Measurements from ENCODE around the gene ODAD4. TPM values are rescaled to one million over a fixed set of nuclear protein-coding genes. Genes with fewer than 3 reads are reported as not detected.

Gene ODAD4
- total RNA-seq, 1 experiment from 2014 or later, result 0.98 TPM

GRCh38 chr17:41985919-41986318 is 55.5 kb downstream of the ODAD4 start:
- intact Hi-C loops (cut with micrococcal nuclease), result no loop called here
- peaks cover 9% of the 10 kb centered on the region for H3K79me2 ChIP-seq (ENCODE audit: insufficient read depth, low read length)
- CTCF ChIA-PET, result no interaction called here
- ATAC-seq (no peak), DNase-seq (ENCODE audit: low read depth, low spot score) (no peak)
- RAD21 ChIA-PET (ENCODE audit: low non-redundant PET in 1 of 2, low total read pairs in 2 of 2, uncharacterized antibody in 2 of 2, unreplicated experiment in 2 of 2), result no interaction called here
- H3K9me2 ChIP-seq (ENCODE audit: insufficient read depth), result no peaks in the 10 kb centered on the region
- no peaks in the 10 kb centered on the region for H4K20me1 ChIP-seq (ENCODE audit: insufficient read depth)
- H3K9me3 ChIP-seq (ENCODE audit: control insufficient read depth in 1 of 2, insufficient read depth in 1 of 2, low read depth in 1 of 2, low read length in 2 of 2), result no peaks in the 10 kb centered on the region
- BruUV-seq (replicated peaks), result no TSS peak
- H3K4me2 ChIP-seq (ENCODE audit: low read length), result no peak overlapping the region
- H3K4me3 ChIP-seq (replicated peaks in 1 of 2; ENCODE audit: low read depth in 1 of 2, low read length in 2 of 2), result no peak overlapping the region
- H3K4me1 ChIP-seq (ENCODE audit: control insufficient read depth in 1 of 2, insufficient read depth in 2 of 2, low read length in 2 of 2), result no peaks in the 10 kb centered on the region
- TF ChIP-seq SIN3A (IDR thresholded peaks at IDR 0.05; ENCODE audit: low read depth), result no peak
- TF ChIP-seq ZNF274 (IDR thresholded peaks at IDR 0.05; ENCODE audit: low read depth, low read length), result no peak
- TF ChIP-seq TCF7L2 (IDR thresholded peaks at IDR 0.05; ENCODE audit: borderline replicate concordance, extremely low read depth, insufficient read depth, insufficient read length), result no peak
- TF ChIP-seq CEBPB (IDR thresholded peaks at IDR 0.05; ENCODE audit: low read depth), result no peak
- TF ChIP-seq ZFX (IDR thresholded peaks at IDR 0.05), result no peak
- TF ChIP-seq POLR2AphosphoS5 (IDR thresholded peaks at IDR 0.05; ENCODE audit: low read depth, low read length), result no peak
- no peak for TF ChIP-seq MAX (IDR thresholded peaks at IDR 0.05)
- TF ChIP-seq EGR1 (IDR thresholded peaks at IDR 0.05; ENCODE audit: low read depth), result no peak
- no peak for TF ChIP-seq ATF3 (IDR thresholded peaks at IDR 0.05)
- TF ChIP-seq FOSL1 (IDR thresholded peaks at IDR 0.05; ENCODE audit: low read depth), result no peak
- TF ChIP-seq CBX3 (IDR thresholded peaks at IDR 0.05; ENCODE audit: low read depth), result no peak
- POLR2A ChIA-PET, result no interaction called here
- H3K27ac ChIP-seq (ENCODE audit: low read depth, low read length), result no peak overlapping the region
- H3K9ac ChIP-seq (ENCODE audit: low read length), result no peak overlapping the region
- H3K36me3 ChIP-seq (ENCODE audit: control insufficient read depth in 1 of 2, insufficient read depth in 2 of 2, low read length in 2 of 2), result peaks cover 62 to 69% of the 10 kb centered on the region in 2 experiments
- H2AFZ ChIP-seq (ENCODE audit: low read depth, low read length, poor library complexity, severe bottlenecking), result no peak overlapping the region
- no peaks in the 10 kb centered on the region for H3K27me3 ChIP-seq (ENCODE audit: insufficient read depth, low read length)

GRCh38 chr17:41986634-41987033 is 56.2 kb downstream of the ODAD4 start:
- TF ChIP-seq TCF7L2 (IDR thresholded peaks at IDR 0.05; ENCODE audit: borderline replicate concordance, extremely low read depth, insufficient read depth, insufficient read length) (no peak), SP1 (IDR thresholded peaks at IDR 0.05; ENCODE audit: low read depth) (no peak), ZNF274 (IDR thresholded peaks at IDR 0.05; ENCODE audit: low read depth, low read length) (no peak), EZH2 (IDR thresholded peaks at IDR 0.05) (no peak), POLR2A (IDR thresholded peaks at IDR 0.05; ENCODE audit: borderline replicate concordance, extremely low read depth, insufficient read depth, insufficient read length) (no peak), ZFX (IDR thresholded peaks at IDR 0.05) (no peak)
- no peak overlapping the region for H3K9ac ChIP-seq (ENCODE audit: low read length)
- no peak overlapping the region for H2AFZ ChIP-seq (ENCODE audit: low read depth, low read length, poor library complexity, severe bottlenecking)
- H3K79me2 ChIP-seq (ENCODE audit: insufficient read depth, low read length), result peaks cover 11% of the 10 kb centered on the region
- H3K4me2 ChIP-seq (ENCODE audit: low read length), result no peak overlapping the region
- POLR2A ChIA-PET, result no interaction called here
- no peaks in the 10 kb centered on the region for H4K20me1 ChIP-seq (ENCODE audit: insufficient read depth)
- DNase-seq (ENCODE audit: low read depth, low spot score) (no peak), ATAC-seq (no peak)
- RAD21 ChIA-PET (ENCODE audit: low non-redundant PET in 1 of 2, low total read pairs in 2 of 2, uncharacterized antibody in 2 of 2, unreplicated experiment in 2 of 2), result no interaction called here
- CTCF ChIA-PET, result no interaction called here
- no peak overlapping the region for H3K27ac ChIP-seq (ENCODE audit: low read depth, low read length)
- no peaks in the 10 kb centered on the region for H3K4me1 ChIP-seq (ENCODE audit: control insufficient read depth in 1 of 2, insufficient read depth in 2 of 2, low read length in 2 of 2)
- intact Hi-C loops (cut with micrococcal nuclease), result no loop called here
- H3K36me3 ChIP-seq (ENCODE audit: control insufficient read depth in 1 of 2, insufficient read depth in 2 of 2, low read length in 2 of 2), result peaks cover 62 to 69% of the 10 kb centered on the region in 2 experiments
- no peak overlapping the region for H3K4me3 ChIP-seq (replicated peaks in 1 of 2; ENCODE audit: low read depth in 1 of 2, low read length in 2 of 2)
- no peaks in the 10 kb centered on the region for H3K27me3 ChIP-seq (ENCODE audit: insufficient read depth, low read length)
- H3K9me3 ChIP-seq (ENCODE audit: control insufficient read depth in 1 of 2, insufficient read depth in 1 of 2, low read depth in 1 of 2, low read length in 2 of 2), result no peaks in the 10 kb centered on the region
- no peaks in the 10 kb centered on the region for H3K9me2 ChIP-seq (ENCODE audit: insufficient read depth)
- TSS peak; percentile 2 for BruUV-seq (replicated peaks)
